CD1c-positive myeloid dendritic cell (primary cell): ENCODE results near the gene LRIG1.

Source experiments
- DNase-seq: peaks from one replicate; pipeline ENCODE4 v3.0.0-alpha.2; 2016; ENCODE audit errors: extremely low spot score

LRIG1 gene

GRCh38 chr3:66500576-66501482 lies at the start of gene LRIG1:
Gene LRIG1 (minus strand): TSS chr3:66501022. CDS start chr3:66500407, 615 bp downstream.
- DNase-seq: peak; percentile 96

- no peak for DNase-seq
Observed at GRCh38 chr3:66544619-66545429, 44.0 kb upstream of the LRIG1 start.

- no peak for DNase-seq
Observed at GRCh38 chr3:66542153-66542552, 41.3 kb upstream of the LRIG1 start.

GRCh38 chr3:66539466-66539989 lies 38.7 kb upstream of the LRIG1 start:
- DNase-seq: no peak

- DNase-seq: no peak
Observed at GRCh38 chr3:66538390-66538789, 37.6 kb upstream of the LRIG1 start.

- DNase-seq: no peak
Observed at GRCh38 chr3:66537735-66538134, 36.9 kb upstream of the LRIG1 start.

- no peak for DNase-seq
Observed at GRCh38 chr3:66536791-66537190, 36.0 kb upstream of the LRIG1 start.

GRCh38 chr3:66534304-66534845 lies 33.6 kb upstream of the LRIG1 start:
- DNase-seq: no peak

- DNase-seq: no peak
Observed at GRCh38 chr3:66532613-66533012, 31.8 kb upstream of the LRIG1 start.

GRCh38 chr3:66532160-66532587 lies 31.4 kb upstream of the LRIG1 start:
- no peak for DNase-seq

GRCh38 chr3:66531256-66531655 lies 30.4 kb upstream of the LRIG1 start:
- no peak for DNase-seq

GRCh38 chr3:66527246-66527645 lies 26.4 kb upstream of the LRIG1 start:
- no peak for DNase-seq

- no peak for DNase-seq
Observed at GRCh38 chr3:66525771-66526170, 24.9 kb upstream of the LRIG1 start.

GRCh38 chr3:66520724-66521123 lies 19.9 kb upstream of the LRIG1 start:
- no peak for DNase-seq

GRCh38 chr3:66518644-66519043 lies 17.8 kb upstream of the LRIG1 start:
- no peak for DNase-seq

GRCh38 chr3:66518126-66518525 lies 17.3 kb upstream of the LRIG1 start:
- no peak for DNase-seq

- no peak for DNase-seq
Observed at GRCh38 chr3:66517241-66517640, 16.4 kb upstream of the LRIG1 start.

GRCh38 chr3:66508461-66508860 lies 7.6 kb upstream of the LRIG1 start:
- DNase-seq: no peak

GRCh38 chr3:66507423-66508260 lies 6.8 kb upstream of the LRIG1 start:
- no peak for DNase-seq

GRCh38 chr3:66506154-66506553 lies 5.3 kb upstream of the LRIG1 start:
- no peak for DNase-seq
